Measurements from ENCODE around the gene ANXA11. TPM values are rescaled to one million over a fixed set of nuclear protein-coding genes. Genes with fewer than 3 reads are reported as not detected.

ANXA11 gene
- total RNA-seq, 4 donors from 2014 or later: 85.1 to 103 (median 87.3) TPM

GRCh38 chr10:80210259-80210658 lies 4.9 kb upstream of the ANXA11 start:
- 95% methylated on average over 4 of the region's 4 CpGs for WGBS
- Histone ChIP-seq H3K36me3 (no peaks in the 10 kb centered on the region), H3K9me3 (no peaks in the 10 kb centered on the region), H3K27me3 (no peaks in the 10 kb centered on the region), H3K4me3 (no peak overlapping the region), H3K4me1 (peaks cover 25% of the 10 kb centered on the region), H3K27ac (no peak overlapping the region)
- no peak for DNase-seq (ENCODE audit: low spot score in 2 of 2)
- TF ChIP-seq POLR2AphosphoS5 (IDR thresholded peaks at IDR 0.05): no peak
- TF ChIP-seq POLR2A (IDR thresholded peaks at IDR 0.05): no peak
- TF ChIP-seq, protein P1, sequence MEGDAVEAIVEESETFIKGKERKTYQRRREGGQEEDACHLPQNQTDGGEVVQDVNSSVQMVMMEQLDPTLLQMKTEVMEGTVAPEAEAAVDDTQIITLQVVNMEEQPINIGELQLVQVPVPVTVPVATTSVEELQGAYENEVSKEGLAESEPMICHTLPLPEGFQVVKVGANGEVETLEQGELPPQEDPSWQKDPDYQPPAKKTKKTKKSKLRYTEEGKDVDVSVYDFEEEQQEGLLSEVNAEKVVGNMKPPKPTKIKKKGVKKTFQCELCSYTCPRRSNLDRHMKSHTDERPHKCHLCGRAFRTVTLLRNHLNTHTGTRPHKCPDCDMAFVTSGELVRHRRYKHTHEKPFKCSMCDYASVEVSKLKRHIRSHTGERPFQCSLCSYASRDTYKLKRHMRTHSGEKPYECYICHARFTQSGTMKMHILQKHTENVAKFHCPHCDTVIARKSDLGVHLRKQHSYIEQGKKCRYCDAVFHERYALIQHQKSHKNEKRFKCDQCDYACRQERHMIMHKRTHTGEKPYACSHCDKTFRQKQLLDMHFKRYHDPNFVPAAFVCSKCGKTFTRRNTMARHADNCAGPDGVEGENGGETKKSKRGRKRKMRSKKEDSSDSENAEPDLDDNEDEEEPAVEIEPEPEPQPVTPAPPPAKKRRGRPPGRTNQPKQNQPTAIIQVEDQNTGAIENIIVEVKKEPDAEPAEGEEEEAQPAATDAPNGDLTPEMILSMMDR (IDR thresholded peaks at IDR 0.05): no peak
- no peak for TF ChIP-seq EP300 (IDR thresholded peaks at IDR 0.05)

- Histone ChIP-seq H3K27ac (peak overlapping the region; percentile 100), H3K4me3 (peak overlapping the region; percentile 34), H3K36me3 (no peaks in the 10 kb centered on the region), H3K27me3 (no peaks in the 10 kb centered on the region), H3K9me3 (no peaks in the 10 kb centered on the region), H3K4me1 (peaks cover 46% of the 10 kb centered on the region)
- DNase-seq (ENCODE audit: low spot score in 2 of 2): no peak
- TF ChIP-seq POLR2A (IDR thresholded peaks at IDR 0.05): no peak
- TF ChIP-seq, protein P1 (IDR thresholded peaks at IDR 0.05): no peak
- no peak for TF ChIP-seq POLR2AphosphoS5 (IDR thresholded peaks at IDR 0.05)
- no peak for TF ChIP-seq EP300 (IDR thresholded peaks at IDR 0.05)
- WGBS: 85% methylated on average over 15 of the region's 15 CpGs
Observed at GRCh38 chr10:80207768-80208370, 2.5 kb upstream of the ANXA11 start.

DNA sequence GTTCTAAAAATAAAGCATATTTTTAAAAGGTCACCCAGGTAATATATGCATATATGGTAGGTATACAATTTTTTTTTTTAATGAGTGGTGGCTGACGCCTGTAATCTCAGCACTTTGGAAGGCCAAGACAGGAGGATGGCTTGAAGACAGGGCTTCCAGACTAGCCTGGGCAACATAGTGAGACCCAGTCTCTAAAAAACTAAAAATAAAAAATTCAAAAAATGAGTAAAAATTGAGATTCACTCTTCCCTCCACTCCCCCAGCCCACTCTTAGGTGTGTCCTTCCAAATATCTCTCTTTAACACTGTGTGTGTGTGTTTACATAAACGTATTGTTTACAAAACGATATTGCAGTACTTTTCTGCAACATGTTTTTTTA lies 929 bp upstream of the ANXA11 start:
- Histone ChIP-seq H3K36me3 (no peaks in the 10 kb centered on the region), H3K4me3 (peak overlapping the region; percentile 98), H3K4me1 (peaks cover 61% of the 10 kb centered on the region), H3K27ac (peak overlapping the region; percentile 100), H3K9me3 (no peaks in the 10 kb centered on the region), H3K27me3 (no peaks in the 10 kb centered on the region)
- DNase-seq (ENCODE audit: low spot score in 2 of 2): no peak
- TF ChIP-seq, protein P1 (IDR thresholded peaks at IDR 0.05): no peak
- TF ChIP-seq POLR2AphosphoS5 (IDR thresholded peaks at IDR 0.05) (no peak), POLR2A (IDR thresholded peaks at IDR 0.05) (no peak), EP300 (IDR thresholded peaks at IDR 0.05) (no peak)
- WGBS: 84% methylated on average over 3 of the region's 3 CpGs

DNA sequence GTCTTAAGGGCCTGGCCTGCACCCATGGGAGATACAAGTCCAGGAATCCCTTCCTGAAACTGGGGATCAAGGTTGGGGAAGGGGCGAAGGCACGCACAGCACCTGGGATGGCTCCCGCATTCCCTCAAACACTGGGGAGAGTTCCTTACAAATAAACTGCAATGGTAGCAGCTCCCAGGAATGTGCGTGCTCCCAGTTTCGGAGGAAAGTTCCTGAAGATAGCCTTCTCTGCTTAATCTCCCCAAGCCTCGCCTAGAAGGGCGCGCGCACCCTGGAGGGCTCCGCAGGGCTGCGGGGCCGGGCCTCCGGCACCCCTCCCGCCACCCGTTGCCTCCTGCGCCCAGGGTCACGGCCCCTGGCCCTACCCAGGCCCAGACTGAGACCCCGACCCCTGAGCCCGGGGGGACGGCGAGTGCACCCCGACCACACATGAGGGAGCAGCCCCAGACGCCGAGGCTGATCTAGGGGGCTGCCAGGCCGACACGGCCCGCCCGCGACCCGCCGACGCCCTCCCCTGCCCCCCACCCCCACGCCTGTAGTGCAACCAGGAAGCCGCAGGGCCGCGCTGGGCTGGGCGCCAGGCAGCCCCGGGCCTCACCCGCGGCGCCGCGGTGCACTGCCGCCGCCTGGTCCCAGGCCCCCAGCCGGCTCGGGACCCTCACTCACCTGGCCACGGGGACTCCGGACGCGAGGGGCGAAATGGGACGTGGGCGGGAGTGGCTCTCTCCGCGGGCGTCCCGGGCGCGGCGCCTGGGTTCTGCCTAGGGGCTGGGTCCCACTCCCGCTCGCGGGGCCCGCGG lies 460 bp downstream of the ANXA11 start:
- no CpG with 5 or more reads among the region's 66 CpGs for WGBS
- TF ChIP-seq EP300 (IDR thresholded peaks at IDR 0.05): no peak
- TF ChIP-seq POLR2AphosphoS5 (IDR thresholded peaks at IDR 0.05): no peak
- TF ChIP-seq POLR2A (IDR thresholded peaks at IDR 0.05): no peak
- TF ChIP-seq, protein P1 (IDR thresholded peaks at IDR 0.05): no peak

More for the DNA sequence above, 460 bp downstream of the ANXA11 start:
- peak in 1 of 2 donors; percentile 76 for DNase-seq (ENCODE audit: low spot score in 2 of 2)
- Histone ChIP-seq H3K4me1 (peaks cover 74% of the 10 kb centered on the region), H3K27me3 (no peaks in the 10 kb centered on the region), H3K36me3 (no peaks in the 10 kb centered on the region), H3K27ac (peak overlapping the region; percentile 100), H3K4me3 (peak overlapping the region; percentile 98), H3K9me3 (no peaks in the 10 kb centered on the region)
